ENCODE measurements around the gene PUM2. TPM values are rescaled to one million over a fixed set of nuclear protein-coding genes. Genes with fewer than 3 reads are reported as not detected.
"Not testable (repeated sequence)": the region's sequence is repeated elsewhere in the genome, so short reads cannot be mapped to it uniquely, and the experiment has no call there.

PUM2 gene
- total RNA-seq, 1 experiment from 2014 or later: 85.6 TPM

DNA sequence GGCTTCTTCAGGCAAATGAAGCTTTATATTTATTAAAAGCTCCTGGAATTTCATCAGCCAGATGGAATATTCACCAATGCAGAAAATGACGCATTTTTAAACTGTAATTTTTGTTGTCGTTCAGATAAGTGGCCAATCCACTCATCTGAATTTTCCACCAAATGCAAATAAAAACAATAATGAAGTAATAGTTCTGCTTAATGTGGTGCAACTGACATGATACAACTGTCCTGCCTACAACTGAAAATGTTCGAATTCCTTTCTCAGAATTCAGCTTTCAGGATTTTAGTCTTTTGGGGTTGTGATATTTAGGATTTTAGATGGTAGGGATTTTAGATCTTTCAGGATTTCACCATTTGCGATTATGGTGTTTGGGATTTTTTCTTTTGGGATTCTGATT lies 27.1 kb upstream of the PUM2 start:
- in situ Hi-C loops (cut with HindIII; ENCODE audit: low pct_unique_long_range_greater_than_20kb, low sequenced_read_pairs): no loop called here
- ATAC-seq: no peak
- intact Hi-C loops (cut with micrococcal nuclease; ENCODE audit: unreplicated experiment): no loop called here

DNA sequence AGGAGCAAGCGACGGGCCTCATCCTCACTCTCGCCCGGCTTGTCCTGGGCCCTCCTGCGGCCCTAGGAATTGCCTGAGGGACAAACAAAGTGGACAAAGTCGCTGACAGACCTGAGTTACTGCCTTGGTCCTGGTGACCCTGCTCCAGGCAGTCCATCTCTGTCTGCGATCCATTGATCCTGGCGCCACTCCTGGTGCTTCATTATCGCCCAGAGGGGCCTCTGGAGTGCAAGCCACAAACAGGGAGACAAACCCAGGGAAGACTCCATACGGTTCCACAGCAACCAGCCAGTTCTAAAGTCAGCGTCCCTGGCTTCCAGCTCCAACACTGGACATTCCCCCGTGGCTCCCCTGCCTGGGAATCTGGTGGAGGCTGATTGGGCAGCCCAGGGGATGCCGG lies 24.3 kb upstream of the PUM2 start:
- H3K4me3 ChIP-seq (ENCODE audit: low read depth in 2 of 2, low read length in 2 of 2); intact Hi-C loops (cut with micrococcal nuclease; ENCODE audit: unreplicated experiment); DNase-seq (ENCODE audit: low read depth, low spot score); H3K9me3 ChIP-seq (ENCODE audit: control insufficient read depth, insufficient read depth, low read depth, low read length); H3K27ac ChIP-seq (ENCODE audit: low read length); H3K36me3 ChIP-seq (ENCODE audit: control insufficient read depth, insufficient read depth, low read length); H3K4me1 ChIP-seq (ENCODE audit: control insufficient read depth, insufficient read depth, low read length); BruUV-seq (replicated peaks); ATAC-seq; POLR2A ChIA-PET; in situ Hi-C loops (cut with HindIII; ENCODE audit: low pct_unique_long_range_greater_than_20kb, low sequenced_read_pairs); H3K27me3 ChIP-seq (ENCODE audit: control insufficient read depth, insufficient read depth, low read length); CTCF ChIA-PET: not testable (repeated sequence)

More for the DNA sequence above, 27.1 kb upstream of the PUM2 start:
- POLR2A ChIA-PET: no interaction called here
- TF ChIP-seq, protein P1, sequence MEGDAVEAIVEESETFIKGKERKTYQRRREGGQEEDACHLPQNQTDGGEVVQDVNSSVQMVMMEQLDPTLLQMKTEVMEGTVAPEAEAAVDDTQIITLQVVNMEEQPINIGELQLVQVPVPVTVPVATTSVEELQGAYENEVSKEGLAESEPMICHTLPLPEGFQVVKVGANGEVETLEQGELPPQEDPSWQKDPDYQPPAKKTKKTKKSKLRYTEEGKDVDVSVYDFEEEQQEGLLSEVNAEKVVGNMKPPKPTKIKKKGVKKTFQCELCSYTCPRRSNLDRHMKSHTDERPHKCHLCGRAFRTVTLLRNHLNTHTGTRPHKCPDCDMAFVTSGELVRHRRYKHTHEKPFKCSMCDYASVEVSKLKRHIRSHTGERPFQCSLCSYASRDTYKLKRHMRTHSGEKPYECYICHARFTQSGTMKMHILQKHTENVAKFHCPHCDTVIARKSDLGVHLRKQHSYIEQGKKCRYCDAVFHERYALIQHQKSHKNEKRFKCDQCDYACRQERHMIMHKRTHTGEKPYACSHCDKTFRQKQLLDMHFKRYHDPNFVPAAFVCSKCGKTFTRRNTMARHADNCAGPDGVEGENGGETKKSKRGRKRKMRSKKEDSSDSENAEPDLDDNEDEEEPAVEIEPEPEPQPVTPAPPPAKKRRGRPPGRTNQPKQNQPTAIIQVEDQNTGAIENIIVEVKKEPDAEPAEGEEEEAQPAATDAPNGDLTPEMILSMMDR (IDR thresholded peaks at IDR 0.05): no peak
- TF ChIP-seq, protein P2, sequence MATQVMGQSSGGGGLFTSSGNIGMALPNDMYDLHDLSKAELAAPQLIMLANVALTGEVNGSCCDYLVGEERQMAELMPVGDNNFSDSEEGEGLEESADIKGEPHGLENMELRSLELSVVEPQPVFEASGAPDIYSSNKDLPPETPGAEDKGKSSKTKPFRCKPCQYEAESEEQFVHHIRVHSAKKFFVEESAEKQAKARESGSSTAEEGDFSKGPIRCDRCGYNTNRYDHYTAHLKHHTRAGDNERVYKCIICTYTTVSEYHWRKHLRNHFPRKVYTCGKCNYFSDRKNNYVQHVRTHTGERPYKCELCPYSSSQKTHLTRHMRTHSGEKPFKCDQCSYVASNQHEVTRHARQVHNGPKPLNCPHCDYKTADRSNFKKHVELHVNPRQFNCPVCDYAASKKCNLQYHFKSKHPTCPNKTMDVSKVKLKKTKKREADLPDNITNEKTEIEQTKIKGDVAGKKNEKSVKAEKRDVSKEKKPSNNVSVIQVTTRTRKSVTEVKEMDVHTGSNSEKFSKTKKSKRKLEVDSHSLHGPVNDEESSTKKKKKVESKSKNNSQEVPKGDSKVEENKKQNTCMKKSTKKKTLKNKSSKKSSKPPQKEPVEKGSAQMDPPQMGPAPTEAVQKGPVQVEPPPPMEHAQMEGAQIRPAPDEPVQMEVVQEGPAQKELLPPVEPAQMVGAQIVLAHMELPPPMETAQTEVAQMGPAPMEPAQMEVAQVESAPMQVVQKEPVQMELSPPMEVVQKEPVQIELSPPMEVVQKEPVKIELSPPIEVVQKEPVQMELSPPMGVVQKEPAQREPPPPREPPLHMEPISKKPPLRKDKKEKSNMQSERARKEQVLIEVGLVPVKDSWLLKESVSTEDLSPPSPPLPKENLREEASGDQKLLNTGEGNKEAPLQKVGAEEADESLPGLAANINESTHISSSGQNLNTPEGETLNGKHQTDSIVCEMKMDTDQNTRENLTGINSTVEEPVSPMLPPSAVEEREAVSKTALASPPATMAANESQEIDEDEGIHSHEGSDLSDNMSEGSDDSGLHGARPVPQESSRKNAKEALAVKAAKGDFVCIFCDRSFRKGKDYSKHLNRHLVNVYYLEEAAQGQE (IDR thresholded peaks at IDR 0.05; ENCODE audit: insufficient read depth in 1 of 2, low read depth in 2 of 2, low read length in 1 of 2): no peak
- TF ChIP-seq SIN3A (IDR thresholded peaks at IDR 0.05; ENCODE audit: borderline replicate concordance, insufficient read depth, low read depth, low read length) (no peak), POLR2AphosphoS5 (IDR thresholded peaks at IDR 0.05; ENCODE audit: low read depth, low read length) (no peak), TCF7L2 (IDR thresholded peaks at IDR 0.05; ENCODE audit: low read depth, low read length) (no peak)
- DNase-seq (ENCODE audit: low read depth, low spot score): no peak
- CTCF ChIA-PET: no interaction called here
- Histone ChIP-seq H3K4me1 (ENCODE audit: control insufficient read depth, insufficient read depth, low read length) (no peaks in the 10 kb centered on the region; the same call in 1 of the 2 replicates), H3K36me3 (ENCODE audit: control insufficient read depth, insufficient read depth, low read length) (no peaks in the 10 kb centered on the region), H3K27ac (ENCODE audit: low read length) (no peak overlapping the region), H3K9me3 (ENCODE audit: control insufficient read depth, insufficient read depth, low read depth, low read length) (no peaks in the 10 kb centered on the region), H3K4me3 (ENCODE audit: low read depth in 2 of 2, low read length in 2 of 2) (no peak overlapping the region), H3K27me3 (ENCODE audit: control insufficient read depth, insufficient read depth, low read length) (no peaks in the 10 kb centered on the region)
- BruUV-seq (replicated peaks): no TSS peak

DNA sequence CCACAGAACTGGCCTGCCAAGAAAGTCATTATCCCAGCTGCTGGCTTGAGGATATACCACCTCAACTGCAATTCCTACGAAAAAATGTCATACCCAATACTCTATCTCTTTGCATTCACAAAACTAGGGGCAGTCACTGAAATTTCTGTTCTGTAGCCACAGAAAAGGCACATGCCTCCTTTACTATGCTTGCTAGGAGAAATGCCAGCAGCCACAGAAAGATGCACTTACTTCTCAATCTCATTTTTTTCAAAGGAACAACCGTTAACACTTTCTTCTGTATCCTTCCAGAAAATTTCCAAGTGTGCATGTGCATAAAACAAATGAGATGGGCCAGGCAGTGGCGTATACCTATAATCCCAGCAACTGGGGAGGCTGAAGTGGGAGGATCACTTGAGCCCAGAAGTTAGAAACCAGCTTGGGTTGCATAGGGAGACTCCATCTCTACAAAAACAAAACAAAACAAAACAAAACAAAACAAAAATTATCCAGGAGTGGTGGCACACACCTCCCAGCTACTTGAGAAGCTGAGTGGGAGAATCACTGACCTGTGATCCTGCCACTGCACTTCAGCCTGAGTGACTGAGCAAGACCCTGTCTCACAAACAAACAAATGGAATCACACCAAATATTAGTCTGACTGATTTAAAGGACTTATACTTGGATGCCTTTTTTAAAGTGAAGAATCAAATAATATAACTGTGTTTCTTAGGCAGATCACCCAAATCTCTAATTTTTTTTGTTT lies 22.4 kb upstream of the PUM2 start:
- no TSS peak for BruUV-seq (replicated peaks)
- POLR2A ChIA-PET: no interaction called here
- no peaks in the 10 kb centered on the region for H3K9me3 ChIP-seq (ENCODE audit: control insufficient read depth, insufficient read depth, low read depth, low read length)
- no peak for ATAC-seq
- in situ Hi-C loops (cut with HindIII; ENCODE audit: low pct_unique_long_range_greater_than_20kb, low sequenced_read_pairs): no loop called here
- CTCF ChIA-PET: interaction anchor here (0.6 kb wide), 1 partner anchor 1072 kb away, joined by 5 read pairs; no protein-coding TSS in a partner anchor
- H3K36me3 ChIP-seq (ENCODE audit: control insufficient read depth, insufficient read depth, low read length): no peaks in the 10 kb centered on the region
- H3K27ac ChIP-seq (ENCODE audit: low read length): no peak overlapping the region
- H3K27me3 ChIP-seq (ENCODE audit: control insufficient read depth, insufficient read depth, low read length): no peaks in the 10 kb centered on the region
- no peaks in the 10 kb centered on the region for H3K4me1 ChIP-seq (ENCODE audit: control insufficient read depth, insufficient read depth, low read length)
- TF ChIP-seq, protein P1 (IDR thresholded peaks at IDR 0.05): no peak
- TF ChIP-seq TCF7L2 (IDR thresholded peaks at IDR 0.05; ENCODE audit: low read depth, low read length) (no peak), POLR2AphosphoS5 (IDR thresholded peaks at IDR 0.05; ENCODE audit: low read depth, low read length) (no peak), SIN3A (IDR thresholded peaks at IDR 0.05; ENCODE audit: borderline replicate concordance, insufficient read depth, low read depth, low read length) (no peak)
- TF ChIP-seq, protein P2 (IDR thresholded peaks at IDR 0.05; ENCODE audit: insufficient read depth in 1 of 2, low read depth in 2 of 2, low read length in 1 of 2): no peak
- no peak overlapping the region for H3K4me3 ChIP-seq (ENCODE audit: low read depth in 2 of 2, low read length in 2 of 2)
- no peak for DNase-seq (ENCODE audit: low read depth, low spot score)
- intact Hi-C loops (cut with micrococcal nuclease; ENCODE audit: unreplicated experiment): no loop called here
